ENCODE results near the gene TTC23.
A peak's percentile ranks its signal among the peaks of the same experiment; 100 is the strongest.

TTC23 gene

GRCh38 chr15:99250494-99250856 lies 1.1 kb upstream of the TTC23 start:
- no peak for TF ChIP-seq CTCF (IDR thresholded peaks at IDR 0.05; ENCODE audit: low read depth, low read length)
- peak overlapping the region; percentile 76 for H3K4me3 ChIP-seq (ENCODE audit: low read depth, low read length)

- no peak for TF ChIP-seq CTCF (IDR thresholded peaks at IDR 0.05; ENCODE audit: low read depth, low read length)
- H3K4me3 ChIP-seq (ENCODE audit: low read depth, low read length) = peak overlapping the region; percentile 76
Measured at GRCh38 chr15:99250001-99250400, 620 bp upstream of the TTC23 start.

GRCh38 chr15:99248000-99248715 lies 1.2 kb downstream of the TTC23 start:
- H3K4me3 ChIP-seq (ENCODE audit: low read depth, low read length) = peak overlapping the region; percentile 76
- TF ChIP-seq CTCF (IDR thresholded peaks at IDR 0.05; ENCODE audit: low read depth, low read length) = no peak

GRCh38 chr15:99247062-99247461 lies 2.3 kb downstream of the TTC23 start:
- no peak for TF ChIP-seq CTCF (IDR thresholded peaks at IDR 0.05; ENCODE audit: low read depth, low read length)
- H3K4me3 ChIP-seq (ENCODE audit: low read depth, low read length) = no peak overlapping the region

GRCh38 chr15:99244306-99244705 lies 5.1 kb downstream of the TTC23 start:
- no peak for TF ChIP-seq CTCF (IDR thresholded peaks at IDR 0.05; ENCODE audit: low read depth, low read length)
- H3K4me3 ChIP-seq (ENCODE audit: low read depth, low read length) = no peak overlapping the region

GRCh38 chr15:99241752-99242151 lies 7.6 kb downstream of the TTC23 start:
- TF ChIP-seq CTCF (IDR thresholded peaks at IDR 0.05; ENCODE audit: low read depth, low read length) = no peak

GRCh38 chr15:99239545-99240198 lies 9.7 kb downstream of the TTC23 start:
- no peak overlapping the region for H3K4me3 ChIP-seq (ENCODE audit: low read depth, low read length)
- TF ChIP-seq CTCF (IDR thresholded peaks at IDR 0.05; ENCODE audit: low read depth, low read length) = no peak

More at GRCh38 chr15:99241752-99242151, 7.6 kb downstream of the TTC23 start:
- no peak overlapping the region for H3K4me3 ChIP-seq (ENCODE audit: low read depth, low read length)

Data from WI38 (cell line).